Uterus (tissue), 4 donors: ENCODE measurements around the gene MDK. TPM values are rescaled to one million over a fixed set of nuclear protein-coding genes. Genes with fewer than 3 reads are reported as not detected.

ENCODE experiments used
- DNase-seq, 2 donors: peaks; one replicate each; pipeline ENCODE4 v3.0.0-alpha.2; 2019 to 2020
- H3K27ac ChIP-seq, 2 donors: fragments of 200-600 bp; sonication (generic); 1 replicate in 1 of 2; 2 replicates in 1 of 2; pipeline ENCODE4 v1.5.1; 2016 to 2018
- H3K27me3 ChIP-seq, 2 donors: fragments of 200-600 bp; sonication (generic); one replicate each; pipeline ENCODE4 v1.5.1; 2018 to 2019; ENCODE audit warnings: control low read depth in 1 of 2
- H3K36me3 ChIP-seq, 2 donors: fragments of 200-600 bp; sonication (generic); one replicate each; pipeline ENCODE4 v1.5.1; 2019; ENCODE audit warnings: control low read depth in 1 of 2
- H3K4me1 ChIP-seq, 2 donors: fragments of 200-600 bp; sonication (generic); one replicate each; pipeline ENCODE4 v1.5.1; 2018 to 2019; ENCODE audit warnings: control low read depth in 1 of 2
- H3K4me3 ChIP-seq, 2 donors: fragments of 200-600 bp; sonication (generic); 1 replicate in 1 of 2; 2 replicates in 1 of 2; pipeline ENCODE4 v1.5.1; 2018 to 2019; ENCODE audit warnings: mild to moderate bottlenecking in 1 of 2
- H3K9me3 ChIP-seq, 2 donors: fragments of 200-600 bp; sonication (generic); one replicate each; pipeline ENCODE4 v1.5.1; 2019; ENCODE audit warnings: control low read depth in 1 of 2
- CTCF ChIP-seq, 4 experiments: fragments of 200-600 bp in 2 of 4; fragments of 450-650 bp in 2 of 4; sonication (generic) in 2 of 4; IDR thresholded peaks; one replicate each; pipeline ENCODE4 v1.5.1; 2016 to 2019; ENCODE audit warnings: antibody characterized with exemption in 4 of 4, mild to moderate bottlenecking in 2 of 4, moderate library complexity in 1 of 4
- POLR2A ChIP-seq, 2 donors: fragments of 450-650 bp; IDR thresholded peaks; one replicate each; pipeline ENCODE4 v1.6.1; 2016; ENCODE audit warnings: antibody characterized with exemption in 2 of 2, mild to moderate bottlenecking in 1 of 2, moderate library complexity in 1 of 2
- intact Hi-C: fragments of 100-400 bp; cut with DNase I; formaldehyde crosslinking; loops from one replicate; pipeline ENCODE4 v1.15.1; 2023; ENCODE audit warnings: low total_unique reads
- total RNA-seq, 4 donors: library from RNA; depleted of rRNA in 3 of 4; stranded (reverse); fragments of >200 nt in 3 of 4; gene quantifications; one replicate each; pipeline versions ENCODE4 v1.1.0 to v1.2.4, GENCODE V29; 2014 to 2023
- donor health status: DM: yes; HTN: yes; CAD: no.

The MDK gene
- total RNA-seq, 4 donors from 2014 or later, result 61.7 to 305 (median 103) TPM

- H3K4me3 ChIP-seq, result no peak overlapping the region
- peaks cover 0 to 22% of the 10 kb centered on the region in 2 donors for H3K4me1 ChIP-seq
- TF ChIP-seq POLR2A (IDR thresholded peaks at IDR 0.05) (no peak), CTCF (IDR thresholded peaks at IDR 0.05) (no peak)
- intact Hi-C loops, result no loop called here
- DNase-seq, result no peak
- H3K36me3 ChIP-seq, result no peaks in the 10 kb centered on the region
- H3K27me3 ChIP-seq, result peaks cover 9 to 15% of the 10 kb centered on the region in 2 donors
- H3K9me3 ChIP-seq, result no peaks in the 10 kb centered on the region
- H3K27ac ChIP-seq, result no peak overlapping the region
Observed at GRCh38 chr11:46385169-46386004, 3.9 kb downstream of the MDK start.

- peaks cover 16 to 20% of the 10 kb centered on the region in 2 donors for H3K27me3 ChIP-seq
- H3K4me1 ChIP-seq, result peaks cover 0 to 29% of the 10 kb centered on the region in 2 donors
- H3K27ac ChIP-seq, result no peak overlapping the region
- H3K9me3 ChIP-seq, result no peaks in the 10 kb centered on the region
- intact Hi-C loops, result no loop called here
- H3K36me3 ChIP-seq, result no peaks in the 10 kb centered on the region
- H3K4me3 ChIP-seq, result no peak overlapping the region
- no peak for TF ChIP-seq CTCF (IDR thresholded peaks at IDR 0.05)
- DNase-seq, result no peak
Observed at GRCh38 chr11:46386005-46386578, 4.6 kb downstream of the MDK start.

GRCh38 chr11:46386674-46387073 lies 5.2 kb downstream of the MDK start:
- Histone ChIP-seq H3K36me3 (no peaks in the 10 kb centered on the region), H3K4me1 (peaks cover 0 to 33% of the 10 kb centered on the region in 2 donors), H3K27me3 (peaks cover 19 to 22% of the 10 kb centered on the region in 2 donors), H3K9me3 (no peaks in the 10 kb centered on the region), H3K4me3 (no peak overlapping the region), H3K27ac (no peak overlapping the region)
- intact Hi-C loops, result no loop called here
- DNase-seq, result no peak
- TF ChIP-seq CTCF (IDR thresholded peaks at IDR 0.05), result no peak
- no peak for TF ChIP-seq POLR2A (IDR thresholded peaks at IDR 0.05)

DNA sequence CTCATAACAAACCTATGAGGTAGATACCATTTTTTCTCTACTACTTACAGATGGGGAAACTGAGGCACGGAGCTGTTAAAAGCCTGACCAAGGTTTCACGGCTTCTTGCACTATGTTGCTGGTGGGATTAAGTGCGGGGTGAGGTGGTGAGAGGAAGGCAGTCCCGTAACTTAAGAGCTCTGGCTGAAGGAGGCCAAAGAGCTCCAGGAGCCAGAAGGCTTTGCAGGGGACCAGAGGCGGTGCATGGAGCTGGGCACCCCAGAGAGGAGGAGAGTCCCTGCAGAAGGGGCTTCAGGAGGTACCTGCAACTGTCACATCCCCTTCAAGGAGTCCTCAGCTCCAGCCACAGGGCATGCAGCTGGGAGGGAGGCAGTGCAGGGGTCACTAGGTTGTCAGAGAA lies 6.0 kb downstream of the MDK start:
- no peak for DNase-seq
- H3K27ac ChIP-seq, result no peak overlapping the region
- H3K4me1 ChIP-seq, result peaks cover 0 to 35% of the 10 kb centered on the region in 2 donors
- no peaks in the 10 kb centered on the region for H3K9me3 ChIP-seq
- H3K27me3 ChIP-seq, result peaks cover 19 to 22% of the 10 kb centered on the region in 2 donors
- intact Hi-C loops, result no loop called here
- no peaks in the 10 kb centered on the region for H3K36me3 ChIP-seq
- H3K4me3 ChIP-seq, result no peak overlapping the region
- TF ChIP-seq POLR2A (IDR thresholded peaks at IDR 0.05) (no peak), CTCF (IDR thresholded peaks at IDR 0.05) (no peak)

GRCh38 chr11:46387919-46388618 lies 6.6 kb downstream of the MDK start:
- Histone ChIP-seq H3K4me3 (no peak overlapping the region), H3K9me3 (no peaks in the 10 kb centered on the region), H3K27me3 (peaks cover 19 to 22% of the 10 kb centered on the region in 2 donors), H3K36me3 (no peaks in the 10 kb centered on the region), H3K4me1 (peaks cover 0 to 33% of the 10 kb centered on the region in 2 donors), H3K27ac (no peak overlapping the region)
- intact Hi-C loops, result no loop called here
- TF ChIP-seq POLR2A (IDR thresholded peaks at IDR 0.05) (no peak), CTCF (IDR thresholded peaks at IDR 0.05) (no peak)
- DNase-seq, result no peak
